Ishikawa (cell line): ENCODE results near the gene APOC4.

ENCODE experiments used
- CEBPB ChIP-seq: IDR thresholded peaks from 2 replicates; pipeline ENCODE4 v1.6.1; 2012
- CREB1 ChIP-seq: IDR thresholded peaks from 2 replicates; pipeline ENCODE4 v1.6.1; 2012; ENCODE audit warnings: low read depth
- EGR1 ChIP-seq: IDR thresholded peaks from 2 replicates; pipeline ENCODE4 v1.6.1; 2012
- EP300 ChIP-seq: IDR thresholded peaks from 2 replicates; pipeline ENCODE4 v1.6.1; 2012; ENCODE audit warnings: borderline replicate concordance
- FOXM1 ChIP-seq: IDR thresholded peaks from 2 replicates; pipeline ENCODE4 v1.6.1; 2012; ENCODE audit warnings: low read depth, borderline replicate concordance
- MAX ChIP-seq: IDR thresholded peaks from 2 replicates; pipeline ENCODE4 v1.6.1; 2012
- NFIC ChIP-seq: IDR thresholded peaks from 2 replicates; pipeline ENCODE4 v1.6.1; 2012
- RAD21 ChIP-seq: IDR thresholded peaks from 2 replicates; pipeline ENCODE4 v1.6.1; 2012; ENCODE audit warnings: low read depth
- REST ChIP-seq: IDR thresholded peaks from 2 replicates; pipeline ENCODE4 v1.6.1; 2012; ENCODE audit warnings: low read depth, mild to moderate bottlenecking
- TAF1 ChIP-seq: IDR thresholded peaks from 2 replicates; pipeline ENCODE4 v1.6.1; 2012; ENCODE audit warnings: low read depth, mild to moderate bottlenecking
- TCF12 ChIP-seq: IDR thresholded peaks from 2 replicates; pipeline ENCODE4 v1.6.1; 2012; ENCODE audit warnings: low read depth
- TEAD4 ChIP-seq: IDR thresholded peaks from 2 replicates; pipeline ENCODE4 v1.6.1; 2012
- YY1 ChIP-seq: IDR thresholded peaks from 2 replicates; pipeline ENCODE4 v1.6.1; 2012; ENCODE audit warnings: low read depth
- ZBTB7A ChIP-seq: IDR thresholded peaks from 2 replicates; pipeline ENCODE4 v1.6.1; 2012; ENCODE audit warnings: low read depth
- TF ChIP-seq, protein P1 (sequence below): IDR thresholded peaks from 2 replicates; pipeline ENCODE4 v1.6.1; 2012

APOC4 gene, protein sequence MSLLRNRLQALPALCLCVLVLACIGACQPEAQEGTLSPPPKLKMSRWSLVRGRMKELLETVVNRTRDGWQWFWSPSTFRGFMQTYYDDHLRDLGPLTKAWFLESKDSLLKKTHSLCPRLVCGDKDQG

DNA sequence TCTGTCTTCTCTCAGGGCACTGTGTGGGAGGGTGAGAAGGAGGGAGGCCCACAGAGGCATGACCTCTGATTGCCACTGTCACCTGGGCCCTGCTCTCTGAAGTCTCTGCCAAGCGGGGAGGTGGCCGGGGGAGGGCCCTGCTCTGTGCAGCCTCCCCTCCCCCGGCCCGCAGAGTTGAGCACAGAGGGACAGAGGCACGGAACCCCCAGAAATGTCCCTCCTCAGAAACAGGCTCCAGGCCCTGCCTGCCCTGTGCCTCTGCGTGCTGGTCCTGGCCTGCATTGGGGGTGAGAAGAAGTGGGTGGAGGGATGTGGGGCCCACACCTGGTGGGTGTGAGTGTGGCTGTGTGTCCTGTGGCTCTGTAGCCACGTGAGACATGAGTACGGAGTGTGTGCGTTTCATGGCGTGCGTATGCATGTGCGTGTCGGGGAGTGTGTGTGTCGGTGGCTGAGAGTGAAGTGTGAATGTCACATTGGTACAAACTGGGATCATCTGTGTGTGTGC, at the start of gene APOC4:
APOC4 (plus strand) TSS at position 171 of the 505 bp plus-strand sequence; CDS start at position 212, 41 bp downstream.
- TF ChIP-seq REST (no peak), TCF12 (no peak), CEBPB (no peak), ZBTB7A (no peak), TAF1 (no peak), RAD21 (no peak), EP300 (no peak), FOXM1 (no peak), CREB1 (no peak), NFIC (no peak), EGR1 (no peak), MAX (no peak), TEAD4 (no peak)

DNA sequence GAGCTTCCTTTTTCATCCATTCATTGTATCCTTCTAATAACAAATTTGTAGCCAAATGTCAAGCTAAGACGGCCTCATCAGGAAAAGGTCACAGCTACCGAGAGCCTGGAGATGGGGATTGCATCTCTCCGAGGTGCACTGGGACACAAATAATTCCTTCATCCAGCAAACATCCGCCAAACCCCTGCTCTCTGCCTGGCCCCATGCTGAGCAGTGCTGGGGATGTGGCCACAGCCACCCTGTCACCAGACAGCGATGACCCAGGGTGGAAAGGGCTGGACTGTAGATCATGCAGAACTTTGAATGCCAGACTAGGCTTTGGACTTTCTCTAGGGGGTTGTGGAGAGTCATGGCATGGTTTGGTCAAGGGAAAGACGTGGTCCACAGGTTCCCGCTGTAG, 49.1 kb upstream of the APOC4 start:
- no peak for TF ChIP-seq TCF12
- no peak for TF ChIP-seq REST

DNA sequence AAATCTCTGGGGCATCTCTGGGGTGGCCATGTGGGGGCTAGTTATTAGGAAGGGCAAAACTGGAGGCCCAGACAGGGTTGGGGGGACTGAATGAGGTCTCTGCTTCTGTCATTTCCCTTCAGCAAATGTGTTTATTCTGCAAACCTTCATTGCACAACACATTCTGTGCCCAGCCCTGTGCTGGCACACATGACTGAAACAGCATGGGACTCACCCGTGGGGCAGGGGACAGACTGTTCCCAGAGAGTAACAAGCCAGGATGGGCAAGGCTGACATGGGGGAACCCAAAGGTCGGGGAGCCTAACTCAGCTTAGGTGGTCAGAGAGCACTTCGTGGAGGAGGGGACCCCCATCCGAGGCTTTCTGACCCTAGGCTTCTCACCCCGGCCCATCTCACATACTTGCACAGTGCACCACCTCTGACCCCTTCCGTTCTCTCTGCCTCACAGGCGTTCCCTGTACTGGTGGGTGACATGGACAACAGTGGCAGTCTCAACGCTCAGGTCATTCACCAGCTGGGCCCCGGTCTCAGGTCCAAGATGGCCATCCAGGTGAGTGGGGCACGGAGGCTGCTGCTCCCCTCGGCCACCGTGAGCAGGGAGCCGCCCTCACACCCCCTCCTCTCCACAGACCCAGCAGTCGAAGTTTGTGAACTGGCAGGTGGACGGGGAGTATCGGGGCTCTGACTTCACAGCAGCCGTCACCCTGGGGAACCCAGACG, 48.5 kb upstream of the APOC4 start:
- no peak for TF ChIP-seq EP300

- no peak for TF ChIP-seq TEAD4
- no peak for TF ChIP-seq CEBPB
- TF ChIP-seq EGR1, result no peak
- no peak for TF ChIP-seq YY1
- TF ChIP-seq EP300, result no peak
- TF ChIP-seq, protein P1, sequence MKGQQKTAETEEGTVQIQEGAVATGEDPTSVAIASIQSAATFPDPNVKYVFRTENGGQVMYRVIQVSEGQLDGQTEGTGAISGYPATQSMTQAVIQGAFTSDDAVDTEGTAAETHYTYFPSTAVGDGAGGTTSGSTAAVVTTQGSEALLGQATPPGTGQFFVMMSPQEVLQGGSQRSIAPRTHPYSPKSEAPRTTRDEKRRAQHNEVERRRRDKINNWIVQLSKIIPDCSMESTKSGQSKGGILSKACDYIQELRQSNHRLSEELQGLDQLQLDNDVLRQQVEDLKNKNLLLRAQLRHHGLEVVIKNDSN, result no peak
- no peak for TF ChIP-seq RAD21
- no peak for TF ChIP-seq REST
- no peak for TF ChIP-seq TAF1
- TF ChIP-seq MAX, result no peak
- no peak for TF ChIP-seq CREB1
- no peak for TF ChIP-seq TCF12
- no peak for TF ChIP-seq ZBTB7A
- TF ChIP-seq FOXM1, result no peak
- TF ChIP-seq NFIC, result no peak
Observed at GRCh38 chr19:44894052-44894400, 48.0 kb upstream of the APOC4 start.

DNA sequence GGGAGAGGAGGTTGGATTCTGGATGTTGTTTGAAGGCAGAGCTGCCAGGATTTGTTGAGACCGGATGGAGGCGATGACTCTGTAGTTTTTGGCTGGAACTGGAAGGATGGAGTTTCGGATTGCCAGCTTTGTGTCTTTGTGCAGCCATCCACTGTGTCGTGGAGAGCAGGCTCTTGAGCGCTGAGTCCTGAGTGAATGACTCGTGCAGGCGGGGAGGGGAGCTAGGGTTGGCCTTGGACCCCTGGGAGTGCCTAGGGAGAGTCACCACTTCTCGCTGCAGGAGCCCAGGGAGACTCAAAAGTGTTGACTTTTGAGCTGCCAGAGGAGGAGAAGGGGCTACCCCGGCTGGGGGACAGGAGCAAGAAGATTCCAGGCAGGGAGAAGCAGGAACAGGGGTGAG, 47.1 kb upstream of the APOC4 start:
- no peak for TF ChIP-seq NFIC
- no peak for TF ChIP-seq CEBPB
- TF ChIP-seq TAF1, result no peak
- TF ChIP-seq, protein P1, result no peak
- TF ChIP-seq YY1, result no peak
- no peak for TF ChIP-seq TEAD4
- no peak for TF ChIP-seq TCF12
- no peak for TF ChIP-seq FOXM1
- TF ChIP-seq MAX, result no peak
- TF ChIP-seq EGR1, result no peak
- no peak for TF ChIP-seq CREB1
